ENCODE results near the gene BBS7. TPM values are rescaled to one million over a fixed set of nuclear protein-coding genes. Genes with fewer than 3 reads are reported as not detected.

The BBS7 gene
- 10 to 100 TPM in 3 of 4 donors, 1 to 10 TPM in 1; 6.3 to 18.0 (median 13.7) TPM for total RNA-seq

GRCh38 chr4:121869841-121870822 lies at the start of gene BBS7:
Gene BBS7 (minus strand): TSS chr4:121870474. CDS start chr4:121870313, 161 bp downstream.
- TF ChIP-seq EP300 (IDR thresholded peaks at IDR 0.05) (no peak), POLR2A (IDR thresholded peaks at IDR 0.05) (peak in 1 of 2 donors; percentile 11)
- under 1% methylated on average over 34 of the region's 58 CpGs for whole genome bisulfite sequencing
- H3K4me1 ChIP-seq = peaks cover 15% of the 10 kb centered on the region
- peak within 1 kb of the TSS; percentile 55 for H3K27ac ChIP-seq
- no peaks in the 10 kb centered on the region for H3K36me3 ChIP-seq
- H3K4me3 ChIP-seq = peak within 1 kb of the TSS; percentile 66
- no peaks in the 10 kb centered on the region for H3K9me3 ChIP-seq
- peaks cover 3% of the 10 kb centered on the region for H3K27me3 ChIP-seq
- DNase-seq (ENCODE audit: low spot score in 2 of 2) = peak; percentile 97 to 98

GRCh38 chr4:121913667-121914066 lies 43.4 kb upstream of the BBS7 start:
- 94% methylated on average over 2 of the region's 2 CpGs for WGBS
- Histone ChIP-seq H3K4me1 (no peaks in the 10 kb centered on the region), H3K4me3 (no peak overlapping the region), H3K27ac (no peak overlapping the region), H3K9me3 (no peaks in the 10 kb centered on the region), H3K36me3 (no peaks in the 10 kb centered on the region), H3K27me3 (no peaks in the 10 kb centered on the region)
- TF ChIP-seq POLR2AphosphoS5 (IDR thresholded peaks at IDR 0.05) (no peak), CTCF (IDR thresholded peaks at IDR 0.05) (no peak), POLR2A (IDR thresholded peaks at IDR 0.05) (no peak), EP300 (IDR thresholded peaks at IDR 0.05) (no peak)
- no peak for DNase-seq (ENCODE audit: low spot score in 2 of 2)

GRCh38 chr4:121908346-121908745 lies 38.1 kb upstream of the BBS7 start:
- H3K36me3 ChIP-seq = no peaks in the 10 kb centered on the region
- no peak overlapping the region for H3K4me3 ChIP-seq
- 95% methylated on average over 1 of the region's 1 CpG for WGBS
- H3K27me3 ChIP-seq = no peaks in the 10 kb centered on the region
- no peaks in the 10 kb centered on the region for H3K4me1 ChIP-seq
- TF ChIP-seq EP300 (IDR thresholded peaks at IDR 0.05) (no peak), POLR2A (IDR thresholded peaks at IDR 0.05) (no peak), CTCF (IDR thresholded peaks at IDR 0.05) (no peak), POLR2AphosphoS5 (IDR thresholded peaks at IDR 0.05) (no peak)
- DNase-seq (ENCODE audit: low spot score in 2 of 2) = no peak
- H3K9me3 ChIP-seq = no peaks in the 10 kb centered on the region
- no peak overlapping the region for H3K27ac ChIP-seq

- TF ChIP-seq POLR2AphosphoS5 (IDR thresholded peaks at IDR 0.05) (no peak), EP300 (IDR thresholded peaks at IDR 0.05) (no peak), POLR2A (IDR thresholded peaks at IDR 0.05) (no peak), CTCF (IDR thresholded peaks at IDR 0.05) (peak; percentile 36 to 59)
- no peaks in the 10 kb centered on the region for H3K4me1 ChIP-seq
- no peaks in the 10 kb centered on the region for H3K9me3 ChIP-seq
- no peak overlapping the region for H3K4me3 ChIP-seq
- H3K27me3 ChIP-seq = no peaks in the 10 kb centered on the region
- WGBS = 61% methylated on average over 4 of the region's 4 CpGs
- H3K27ac ChIP-seq = no peak overlapping the region
- H3K36me3 ChIP-seq = no peaks in the 10 kb centered on the region
- no peak for DNase-seq (ENCODE audit: low spot score in 2 of 2)
Observed at GRCh38 chr4:121900132-121900983, 30.1 kb upstream of the BBS7 start.

- Histone ChIP-seq H3K27ac (no peak overlapping the region), H3K4me1 (no peaks in the 10 kb centered on the region), H3K4me3 (no peak overlapping the region), H3K36me3 (no peaks in the 10 kb centered on the region), H3K9me3 (no peaks in the 10 kb centered on the region), H3K27me3 (no peaks in the 10 kb centered on the region)
- no peak for TF ChIP-seq CTCF (IDR thresholded peaks at IDR 0.05)
- TF ChIP-seq POLR2AphosphoS5 (IDR thresholded peaks at IDR 0.05) = no peak
- no peak for TF ChIP-seq EP300 (IDR thresholded peaks at IDR 0.05)
- no peak for TF ChIP-seq POLR2A (IDR thresholded peaks at IDR 0.05)
- no peak for DNase-seq (ENCODE audit: low spot score in 2 of 2)
- 42% methylated on average over 6 of the region's 6 CpGs for WGBS
Observed at GRCh38 chr4:121898150-121898549, 27.9 kb upstream of the BBS7 start.
